ENCODE data around the gene MACROD2.
"Not testable (repeated sequence)": the region's sequence is repeated elsewhere in the genome, so short reads cannot be mapped to it uniquely, and the experiment has no call there.

The MACROD2 gene

GRCh38 chr20:14972256-14972655, 976.9 kb downstream of the MACROD2 start:
- no peak overlapping the region for H3K4me3 ChIP-seq (ENCODE audit: low read depth, low read length)

GRCh38 chr20:14972690-14973089, 977.4 kb downstream of the MACROD2 start:
- in situ Hi-C loops (cut with HindIII; ENCODE audit: low sequenced_read_pairs), result no loop called here
- no peak for TF ChIP-seq CTCF (IDR thresholded peaks at IDR 0.05; ENCODE audit: low read depth, low read length, missing control alignments)
- no peak overlapping the region for H3K4me3 ChIP-seq (ENCODE audit: low read depth, low read length)
- no peak for DNase-seq (ENCODE audit: low read depth)

More at GRCh38 chr20:14972256-14972655, 976.9 kb downstream of the MACROD2 start:
- TF ChIP-seq CTCF (IDR thresholded peaks at IDR 0.05; ENCODE audit: low read depth, low read length, missing control alignments), result no peak
- DNase-seq (ENCODE audit: low read depth), result no peak
- in situ Hi-C loops (cut with HindIII; ENCODE audit: low sequenced_read_pairs), result no loop called here

GRCh38 chr20:14979453-14979986, 984.2 kb downstream of the MACROD2 start:
- in situ Hi-C loops (cut with HindIII; ENCODE audit: low sequenced_read_pairs), result no loop called here
- no peak for DNase-seq (ENCODE audit: low read depth)
- TF ChIP-seq CTCF (IDR thresholded peaks at IDR 0.05; ENCODE audit: low read depth, low read length, missing control alignments), result no peak
- H3K4me3 ChIP-seq (ENCODE audit: low read depth, low read length), result no peak overlapping the region

GRCh38 chr20:14981486-14981885, 986.2 kb downstream of the MACROD2 start:
- DNase-seq (ENCODE audit: low read depth); H3K4me3 ChIP-seq (ENCODE audit: low read depth, low read length); in situ Hi-C loops (cut with HindIII; ENCODE audit: low sequenced_read_pairs): not testable (repeated sequence)

GRCh38 chr20:14982324-14982723, 987.0 kb downstream of the MACROD2 start:
- H3K4me3 ChIP-seq (ENCODE audit: low read depth, low read length); in situ Hi-C loops (cut with HindIII; ENCODE audit: low sequenced_read_pairs); DNase-seq (ENCODE audit: low read depth): not testable (repeated sequence)

GRCh38 chr20:14984305-14984704, 989.0 kb downstream of the MACROD2 start:
- in situ Hi-C loops (cut with HindIII; ENCODE audit: low sequenced_read_pairs), result no loop called here
- DNase-seq (ENCODE audit: low read depth), result no peak
- H3K4me3 ChIP-seq (ENCODE audit: low read depth, low read length), result no peak overlapping the region
- no peak for TF ChIP-seq CTCF (IDR thresholded peaks at IDR 0.05; ENCODE audit: low read depth, low read length, missing control alignments)

GRCh38 chr20:14984768-14985622, 989.7 kb downstream of the MACROD2 start:
- in situ Hi-C loops (cut with HindIII; ENCODE audit: low sequenced_read_pairs), result no loop called here
- no peak for TF ChIP-seq CTCF (IDR thresholded peaks at IDR 0.05; ENCODE audit: low read depth, low read length, missing control alignments)
- DNase-seq (ENCODE audit: low read depth), result no peak
- H3K4me3 ChIP-seq (ENCODE audit: low read depth, low read length), result no peak overlapping the region

Data from astrocyte of the cerebellum (primary cell).